ENCODE measurements around the gene C5orf58. TPM values are rescaled to one million over a fixed set of nuclear protein-coding genes. Genes with fewer than 3 reads are reported as not detected.
"Not testable (repeated sequence)": the region's sequence is repeated elsewhere in the genome, so short reads cannot be mapped to it uniquely, and the experiment has no call there.

C5orf58 gene
- polyA plus RNA-seq, 4 donors = 0.30 to 0.59 TPM; not detected in 2

GRCh38 chr5:170223360-170223759 lies 9.4 kb upstream of the C5orf58 start:
- no peak for DNase-seq (ENCODE audit: low read depth in 4 of 4, low spot score in 3 of 4)

- no peak for DNase-seq (ENCODE audit: low read depth in 4 of 4, low spot score in 3 of 4)
Measured at GRCh38 chr5:170223906-170224305, 8.9 kb upstream of the C5orf58 start.

- DNase-seq (ENCODE audit: low read depth in 4 of 4, low spot score in 3 of 4) = peak in 3 of 4 donors; percentile 58 to 66 (median 63)
Measured at GRCh38 chr5:170225326-170226128, 7.3 kb upstream of the C5orf58 start.

- no peak for DNase-seq (ENCODE audit: low read depth in 4 of 4, low spot score in 3 of 4)
Measured at GRCh38 chr5:170226129-170226615, 6.6 kb upstream of the C5orf58 start.

GRCh38 chr5:170226661-170227060 lies 6.1 kb upstream of the C5orf58 start:
- no peak for DNase-seq (ENCODE audit: low read depth in 4 of 4, low spot score in 3 of 4)

- DNase-seq (ENCODE audit: low read depth in 4 of 4, low spot score in 3 of 4) = no peak
Measured at GRCh38 chr5:170228762-170229435, 3.9 kb upstream of the C5orf58 start.

- no peak for DNase-seq (ENCODE audit: low read depth in 4 of 4, low spot score in 3 of 4)
Measured at GRCh38 chr5:170233358-170233892, 640 bp downstream of the C5orf58 start.

GRCh38 chr5:170235876-170236864 lies 3.4 kb downstream of the C5orf58 start:
- no peak for DNase-seq (ENCODE audit: low read depth in 4 of 4, low spot score in 3 of 4)

- no peak for DNase-seq (ENCODE audit: low read depth in 4 of 4, low spot score in 3 of 4)
Measured at GRCh38 chr5:170238456-170239196, 5.8 kb downstream of the C5orf58 start.

GRCh38 chr5:170245436-170245835 lies 12.7 kb downstream of the C5orf58 start:
- DNase-seq (ENCODE audit: low read depth in 4 of 4, low spot score in 3 of 4) = not testable (repeated sequence)

- DNase-seq (ENCODE audit: low read depth in 4 of 4, low spot score in 3 of 4) = no peak
Measured at GRCh38 chr5:170246126-170246870, 13.5 kb downstream of the C5orf58 start.

GRCh38 chr5:170247363-170247762 lies 14.6 kb downstream of the C5orf58 start:
- DNase-seq (ENCODE audit: low read depth in 4 of 4, low spot score in 3 of 4) = no peak

GRCh38 chr5:170248172-170248930 lies 15.6 kb downstream of the C5orf58 start:
- no peak for DNase-seq (ENCODE audit: low read depth in 4 of 4, low spot score in 3 of 4)

- not testable (repeated sequence) for DNase-seq (ENCODE audit: low read depth in 4 of 4, low spot score in 3 of 4)
Measured at GRCh38 chr5:170248931-170249227, 16.1 kb downstream of the C5orf58 start.

- no peak for DNase-seq (ENCODE audit: low read depth in 4 of 4, low spot score in 3 of 4)
Measured at GRCh38 chr5:170249355-170249754, 16.6 kb downstream of the C5orf58 start.

GRCh38 chr5:170250810-170251317 lies 18.1 kb downstream of the C5orf58 start:
- DNase-seq (ENCODE audit: low read depth in 4 of 4, low spot score in 3 of 4) = no peak

GRCh38 chr5:170251462-170251861 lies 18.7 kb downstream of the C5orf58 start:
- no peak for DNase-seq (ENCODE audit: low read depth in 4 of 4, low spot score in 3 of 4)

GRCh38 chr5:170252109-170252508 lies 19.3 kb downstream of the C5orf58 start:
- DNase-seq (ENCODE audit: low read depth in 4 of 4, low spot score in 3 of 4) = no peak

All from left renal pelvis (tissue), 4 donors.